NCI-H1105 (cell line): Measurements from ENCODE around the gene TFF1.

Source experiments
- DNase-seq: peaks from one replicate; lab custom pipeline; 2025; lab: John Stamatoyannopoulos, UW

The TFF1 gene

GRCh38 chr21:42317826-42318746 lies 48.2 kb downstream of the TFF1 start:
- no peak for DNase-seq

- no peak for DNase-seq
Measured at GRCh38 chr21:42317341-42317741, 49.0 kb downstream of the TFF1 start.

GRCh38 chr21:42316891-42317290 lies 49.4 kb downstream of the TFF1 start:
- DNase-seq: no peak

DNA sequence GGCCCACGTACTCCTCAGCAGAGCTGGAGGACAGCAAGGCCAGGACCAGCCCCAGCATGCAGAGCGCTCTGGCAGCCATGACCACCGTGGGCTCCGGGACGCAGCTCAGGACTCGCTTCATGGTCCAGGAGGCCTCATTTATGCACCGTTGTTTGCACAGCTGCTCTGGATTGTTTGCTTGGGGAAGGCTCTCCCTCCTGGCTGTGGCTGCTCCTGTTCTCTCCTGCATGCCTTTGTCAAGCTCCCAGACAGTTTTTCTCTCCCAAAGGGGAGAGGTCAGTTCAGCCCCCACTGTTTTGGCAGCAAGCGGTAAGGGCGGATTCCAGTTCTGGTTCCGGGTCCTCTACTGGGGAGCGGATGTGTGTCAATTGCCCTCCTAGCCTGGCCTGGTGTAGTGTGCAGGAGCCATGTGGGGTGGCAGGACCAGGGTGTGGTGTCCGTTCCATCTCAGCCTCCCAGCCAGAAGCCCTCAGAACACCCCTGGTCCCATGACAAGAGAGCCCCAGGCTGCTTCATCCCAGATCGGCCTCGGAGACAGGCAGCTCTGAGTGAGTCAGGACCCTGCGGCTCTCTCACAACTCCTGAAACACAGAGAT lies 50.9 kb downstream of the TFF1 start, which contains the start of gene TFF3:
Gene TFF3 (minus strand): TSS at position 114 of the 596 bp plus-strand sequence. CDS start 35 bp downstream, at position 79.
- peak; percentile 89 for DNase-seq

DNA sequence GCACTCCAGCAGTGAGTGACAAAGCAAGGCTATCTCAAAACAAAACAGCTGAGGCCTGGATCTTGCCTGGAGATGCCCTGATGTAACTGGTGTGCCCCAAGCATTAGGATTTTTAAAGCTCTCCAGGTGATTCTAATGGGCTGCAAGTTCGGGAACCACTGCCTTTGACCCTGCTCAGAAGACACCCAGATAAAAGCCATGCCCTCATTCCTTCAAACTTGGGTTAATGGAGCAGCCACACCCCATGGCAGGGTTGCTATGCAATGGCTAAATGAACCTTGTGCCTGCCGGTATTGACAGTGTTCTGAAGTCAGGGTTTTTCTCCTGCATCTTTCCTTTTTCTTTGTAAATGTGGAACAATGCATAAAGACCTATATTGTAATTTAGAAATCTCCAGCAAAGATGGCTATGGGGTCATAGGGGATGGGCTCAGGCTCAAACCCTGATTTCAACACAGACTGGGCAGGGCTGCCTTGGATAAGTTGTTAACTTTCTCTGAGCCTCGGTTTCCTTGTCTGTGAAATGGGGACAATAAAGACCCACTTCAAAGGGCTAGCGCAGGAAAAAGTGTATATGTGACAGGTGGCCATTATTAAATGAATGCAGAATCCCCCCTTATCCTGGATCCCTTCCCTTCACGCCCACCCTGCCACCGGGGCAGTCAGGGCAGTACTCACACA lies 51.6 kb downstream of the TFF1 start:
- no peak for DNase-seq

- DNase-seq: peak; percentile 32
Measured at GRCh38 chr21:42313501-42313969, 52.8 kb downstream of the TFF1 start.

- DNase-seq: no peak
Measured at GRCh38 chr21:42312626-42313104, 53.7 kb downstream of the TFF1 start.
